Measurements from ENCODE around the gene VAV3. TPM values are rescaled to one million over a fixed set of nuclear protein-coding genes. Genes with fewer than 3 reads are reported as not detected.

VAV3 gene
- total and polyA plus RNA-seq, 2 donors (not counting 1 experiment from before 2014, with no cell fraction given), result not detected

DNA sequence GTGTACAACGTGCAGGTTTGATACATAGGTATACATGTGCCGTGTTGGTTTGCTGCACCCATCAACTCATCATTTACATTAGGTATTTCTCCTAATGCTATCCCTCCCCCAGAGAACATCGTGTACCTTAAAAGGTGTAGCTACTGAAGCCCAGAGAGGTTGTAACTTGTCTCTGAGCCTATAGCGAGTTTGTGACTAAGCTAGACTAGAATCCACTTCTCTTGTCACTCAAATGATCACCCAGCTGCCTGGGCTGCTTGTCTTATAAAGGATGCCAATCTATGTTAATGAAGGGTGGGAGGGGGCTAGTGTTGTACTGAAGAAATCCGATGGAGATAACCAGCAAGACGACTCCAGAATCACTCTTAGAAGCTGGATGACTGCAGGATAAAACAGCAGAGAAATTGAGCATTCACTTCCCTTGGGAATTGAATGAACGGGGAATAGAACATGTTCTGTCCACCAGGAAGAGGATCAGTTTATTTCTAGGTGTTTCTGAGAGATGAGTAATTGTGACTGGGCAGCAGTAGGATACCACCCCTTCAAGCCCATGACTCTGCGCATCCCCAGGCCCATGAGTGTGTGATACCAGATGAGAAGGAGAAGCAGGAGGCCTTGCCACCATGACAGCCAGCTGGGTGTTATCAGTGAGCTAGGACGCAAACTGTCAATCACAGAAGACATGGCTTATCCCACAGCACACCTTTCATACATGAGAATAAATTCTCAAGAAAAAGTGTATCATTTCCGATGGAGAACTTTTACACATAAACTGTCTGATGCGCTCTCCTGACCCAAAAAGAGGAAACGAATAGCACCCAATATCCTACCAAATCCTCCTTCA lies 433.7 kb downstream of the VAV3 start:
- H3K4me1 ChIP-seq (ENCODE audit: control insufficient read depth, extremely low read depth, insufficient read depth, low read length), result no peaks in the 10 kb centered on the region
- no peaks in the 10 kb centered on the region for H4K20me1 ChIP-seq (ENCODE audit: control insufficient read depth, extremely low read depth, insufficient read depth, low read length)
- no peak for DNase-seq (ENCODE audit: low read depth in 2 of 2)
- H3K9ac ChIP-seq (ENCODE audit: insufficient read depth, low read length), result no peak overlapping the region
- no peaks in the 10 kb centered on the region for H3K79me2 ChIP-seq (ENCODE audit: control insufficient read depth, insufficient read depth, low read length)
- no peak overlapping the region for H3K4me3 ChIP-seq (replicated peaks in 1 of 4; ENCODE audit: control extremely low read depth in 1 of 4, insufficient read depth in 1 of 4, low read depth in 3 of 4, low read length in 4 of 4)
- TF ChIP-seq, protein P1, sequence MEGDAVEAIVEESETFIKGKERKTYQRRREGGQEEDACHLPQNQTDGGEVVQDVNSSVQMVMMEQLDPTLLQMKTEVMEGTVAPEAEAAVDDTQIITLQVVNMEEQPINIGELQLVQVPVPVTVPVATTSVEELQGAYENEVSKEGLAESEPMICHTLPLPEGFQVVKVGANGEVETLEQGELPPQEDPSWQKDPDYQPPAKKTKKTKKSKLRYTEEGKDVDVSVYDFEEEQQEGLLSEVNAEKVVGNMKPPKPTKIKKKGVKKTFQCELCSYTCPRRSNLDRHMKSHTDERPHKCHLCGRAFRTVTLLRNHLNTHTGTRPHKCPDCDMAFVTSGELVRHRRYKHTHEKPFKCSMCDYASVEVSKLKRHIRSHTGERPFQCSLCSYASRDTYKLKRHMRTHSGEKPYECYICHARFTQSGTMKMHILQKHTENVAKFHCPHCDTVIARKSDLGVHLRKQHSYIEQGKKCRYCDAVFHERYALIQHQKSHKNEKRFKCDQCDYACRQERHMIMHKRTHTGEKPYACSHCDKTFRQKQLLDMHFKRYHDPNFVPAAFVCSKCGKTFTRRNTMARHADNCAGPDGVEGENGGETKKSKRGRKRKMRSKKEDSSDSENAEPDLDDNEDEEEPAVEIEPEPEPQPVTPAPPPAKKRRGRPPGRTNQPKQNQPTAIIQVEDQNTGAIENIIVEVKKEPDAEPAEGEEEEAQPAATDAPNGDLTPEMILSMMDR (conservative IDR thresholded peaks at IDR 0.05 in 1 of 2, IDR thresholded peaks at IDR 0.05 in 1 of 2; ENCODE audit: low read depth in 1 of 2, low read length in 2 of 2), result no peak
- no peak for TF ChIP-seq EZH2 (IDR thresholded peaks at IDR 0.05; ENCODE audit: low read length, missing control alignments)
- H3K27ac ChIP-seq (ENCODE audit: insufficient read depth, low read length), result no peak overlapping the region
- no peaks in the 10 kb centered on the region for H3K9me3 ChIP-seq (ENCODE audit: control insufficient read depth, insufficient read depth, low read depth, low read length)
- no peak overlapping the region for H3K4me2 ChIP-seq (ENCODE audit: extremely low read depth, insufficient read depth, low read length)
- no peaks in the 10 kb centered on the region for H3K36me3 ChIP-seq (ENCODE audit: control insufficient read depth, insufficient read depth, low read length)
- H2AFZ ChIP-seq (ENCODE audit: low read length), result no peak overlapping the region
- H3K27me3 ChIP-seq (ENCODE audit: control insufficient read depth, insufficient read depth, low read length), result no peaks in the 10 kb centered on the region

- no peak overlapping the region for H3K9ac ChIP-seq (ENCODE audit: insufficient read depth, low read length)
Observed at GRCh38 chr1:107530543-107530942, 434.4 kb downstream of the VAV3 start.

DNA sequence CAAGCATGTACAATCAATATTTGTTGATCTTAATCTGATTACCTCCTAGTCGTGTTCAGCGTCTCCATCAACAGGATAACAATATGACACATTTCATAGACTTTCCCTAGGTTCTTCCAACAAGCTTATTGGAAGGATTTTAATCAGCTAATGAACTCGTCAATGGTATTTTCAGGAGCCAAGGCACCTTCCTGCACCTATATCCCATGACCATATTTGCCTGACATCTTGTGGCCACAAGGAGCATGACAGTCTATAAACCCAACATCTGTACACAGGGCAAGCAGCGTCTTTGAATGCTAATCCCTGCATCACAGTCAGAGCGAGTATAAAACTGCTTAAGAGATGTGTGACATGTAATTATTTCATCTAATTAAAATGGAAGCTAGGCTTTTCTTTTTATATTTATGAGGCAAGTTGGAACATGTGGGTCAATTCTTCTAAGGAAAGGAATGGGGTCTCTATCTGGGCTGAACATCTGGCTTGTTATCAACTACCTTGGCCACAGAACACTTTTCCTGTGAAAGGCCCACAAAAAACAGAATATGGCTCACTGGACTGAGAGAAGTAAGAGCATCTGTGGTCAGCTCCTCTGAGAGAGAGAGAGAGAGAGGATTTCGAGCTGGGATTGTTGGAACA lies 435.4 kb downstream of the VAV3 start:
- H4K20me1 ChIP-seq (ENCODE audit: control insufficient read depth, extremely low read depth, insufficient read depth, low read length), result no peaks in the 10 kb centered on the region
- no peaks in the 10 kb centered on the region for H3K36me3 ChIP-seq (ENCODE audit: control insufficient read depth, insufficient read depth, low read length)
- peak; percentile 56 to 70 for DNase-seq (ENCODE audit: low read depth in 2 of 2)
- no peak overlapping the region for H3K27ac ChIP-seq (ENCODE audit: insufficient read depth, low read length)
- no peaks in the 10 kb centered on the region for H3K4me1 ChIP-seq (ENCODE audit: control insufficient read depth, extremely low read depth, insufficient read depth, low read length)
- TF ChIP-seq, protein P1 (conservative IDR thresholded peaks at IDR 0.05 in 1 of 2, IDR thresholded peaks at IDR 0.05 in 1 of 2; ENCODE audit: low read depth in 1 of 2, low read length in 2 of 2), result peak; percentile 76 to 86
- TF ChIP-seq EZH2 (IDR thresholded peaks at IDR 0.05; ENCODE audit: low read length, missing control alignments), result no peak
- no peak overlapping the region for H3K4me2 ChIP-seq (ENCODE audit: extremely low read depth, insufficient read depth, low read length)
- H3K4me3 ChIP-seq (replicated peaks in 1 of 4; ENCODE audit: control extremely low read depth in 1 of 4, insufficient read depth in 1 of 4, low read depth in 3 of 4, low read length in 4 of 4), result no peak overlapping the region
- H2AFZ ChIP-seq (ENCODE audit: low read length), result no peak overlapping the region
- no peaks in the 10 kb centered on the region for H3K9me3 ChIP-seq (ENCODE audit: control insufficient read depth, insufficient read depth, low read depth, low read length)
- no peaks in the 10 kb centered on the region for H3K27me3 ChIP-seq (ENCODE audit: control insufficient read depth, insufficient read depth, low read length)
- no peak overlapping the region for H3K9ac ChIP-seq (ENCODE audit: insufficient read depth, low read length)
- no peaks in the 10 kb centered on the region for H3K79me2 ChIP-seq (ENCODE audit: control insufficient read depth, insufficient read depth, low read length)

More at GRCh38 chr1:107530543-107530942, 434.4 kb downstream of the VAV3 start:
- H3K4me1 ChIP-seq (ENCODE audit: control insufficient read depth, extremely low read depth, insufficient read depth, low read length), result no peaks in the 10 kb centered on the region
- TF ChIP-seq, protein P1 (conservative IDR thresholded peaks at IDR 0.05 in 1 of 2, IDR thresholded peaks at IDR 0.05 in 1 of 2; ENCODE audit: low read depth in 1 of 2, low read length in 2 of 2), result no peak
- no peak for TF ChIP-seq EZH2 (IDR thresholded peaks at IDR 0.05; ENCODE audit: low read length, missing control alignments)
- no peak overlapping the region for H2AFZ ChIP-seq (ENCODE audit: low read length)
- H3K79me2 ChIP-seq (ENCODE audit: control insufficient read depth, insufficient read depth, low read length), result no peaks in the 10 kb centered on the region
- no peaks in the 10 kb centered on the region for H3K9me3 ChIP-seq (ENCODE audit: control insufficient read depth, insufficient read depth, low read depth, low read length)
- no peaks in the 10 kb centered on the region for H3K27me3 ChIP-seq (ENCODE audit: control insufficient read depth, insufficient read depth, low read length)
- no peak overlapping the region for H3K27ac ChIP-seq (ENCODE audit: insufficient read depth, low read length)
- H3K4me2 ChIP-seq (ENCODE audit: extremely low read depth, insufficient read depth, low read length), result no peak overlapping the region
- no peaks in the 10 kb centered on the region for H4K20me1 ChIP-seq (ENCODE audit: control insufficient read depth, extremely low read depth, insufficient read depth, low read length)
- peak in 1 of 2 donors; percentile 69 for DNase-seq (ENCODE audit: low read depth in 2 of 2)
- no peak overlapping the region for H3K4me3 ChIP-seq (replicated peaks in 1 of 4; ENCODE audit: control extremely low read depth in 1 of 4, insufficient read depth in 1 of 4, low read depth in 3 of 4, low read length in 4 of 4)
- H3K36me3 ChIP-seq (ENCODE audit: control insufficient read depth, insufficient read depth, low read length), result no peaks in the 10 kb centered on the region

Data from fibroblast of lung (primary cell).